Measurements from ENCODE around the gene METTL17. TPM values are rescaled to one million over a fixed set of nuclear protein-coding genes. Genes with fewer than 3 reads are reported as not detected.
A peak's percentile ranks its signal among the peaks of the same experiment; 100 is the strongest.
"Not testable (repeated sequence)": the region's sequence is repeated elsewhere in the genome, so short reads cannot be mapped to it uniquely, and the experiment has no call there.

The METTL17 gene
- total RNA-seq, 3 donors from 2014 or later = 99.4 to 110 (median 105) TPM

GRCh38 chr14:20978687-20979086 lies 11.1 kb upstream of the METTL17 start:
- no peaks in the 10 kb centered on the region for H3K4me1 Mint-ChIP-seq (ENCODE audit: low read depth)
- H3K36me3 Mint-ChIP-seq (ENCODE audit: insufficient read depth) = no peaks in the 10 kb centered on the region
- peaks cover 11% of the 10 kb centered on the region for H3K27me3 Mint-ChIP-seq (ENCODE audit: low read depth)
- no peaks in the 10 kb centered on the region for H3K9me3 Mint-ChIP-seq
- no peak overlapping the region for H3K4me3 Mint-ChIP-seq
- ATAC-seq (no peak), DNase-seq (no peak)

DNA sequence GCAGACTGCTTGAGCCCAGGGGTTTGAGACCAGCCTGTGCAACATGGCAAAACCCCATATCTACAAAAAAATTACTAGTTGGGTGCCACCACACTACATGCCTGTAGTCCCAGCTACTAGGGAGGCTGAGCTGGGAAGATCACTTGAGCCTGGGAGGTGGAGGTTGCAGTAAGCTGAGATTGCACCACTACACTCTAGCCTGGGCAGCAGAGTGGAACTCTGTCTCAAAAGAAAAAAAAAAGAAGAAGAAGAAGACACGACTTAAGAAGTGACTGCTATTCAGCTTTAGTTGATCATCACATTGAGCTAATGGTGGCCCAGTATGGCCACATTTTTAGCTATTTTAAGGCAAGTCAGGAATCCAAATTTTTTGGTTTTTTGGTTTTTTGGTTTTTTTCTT lies 8.9 kb upstream of the METTL17 start:
- H3K4me3 Mint-ChIP-seq = no peak overlapping the region
- no peaks in the 10 kb centered on the region for H3K9me3 Mint-ChIP-seq
- H3K4me1 Mint-ChIP-seq (ENCODE audit: low read depth) = no peaks in the 10 kb centered on the region
- peaks cover 17% of the 10 kb centered on the region for H3K27me3 Mint-ChIP-seq (ENCODE audit: low read depth)
- ATAC-seq = no peak
- H3K36me3 Mint-ChIP-seq (ENCODE audit: insufficient read depth) = no peaks in the 10 kb centered on the region
- no peak for DNase-seq

- H3K27me3 Mint-ChIP-seq (ENCODE audit: low read depth) = peaks cover 17% of the 10 kb centered on the region
- no peak for ATAC-seq
These were observed 7.0 kb upstream of the METTL17 start for GRCh38 chr14:20982646-20983369.

GRCh38 chr14:20985650-20986049 lies 4.1 kb upstream of the METTL17 start:
- peaks cover 11% of the 10 kb centered on the region for H3K27me3 Mint-ChIP-seq (ENCODE audit: low read depth)
- ATAC-seq; DNase-seq; H3K9me3 Mint-ChIP-seq; H3K4me3 Mint-ChIP-seq; H3K4me1 Mint-ChIP-seq (ENCODE audit: low read depth); H3K36me3 Mint-ChIP-seq (ENCODE audit: insufficient read depth): not testable (repeated sequence)

More at GRCh38 chr14:20982646-20983369, 7.0 kb upstream of the METTL17 start:
- DNase-seq = no peak
- H3K9me3 Mint-ChIP-seq = no peaks in the 10 kb centered on the region
- H3K4me1 Mint-ChIP-seq (ENCODE audit: low read depth) = no peaks in the 10 kb centered on the region
- no peak overlapping the region for H3K4me3 Mint-ChIP-seq
- H3K36me3 Mint-ChIP-seq (ENCODE audit: insufficient read depth) = no peaks in the 10 kb centered on the region

GRCh38 chr14:20986811-20987210 lies 3.0 kb upstream of the METTL17 start:
- Mint-ChIP-seq H3K9me3 (no peaks in the 10 kb centered on the region), H3K4me1 (ENCODE audit: low read depth) (peaks cover 17% of the 10 kb centered on the region), H3K4me3 (no peak overlapping the region), H3K36me3 (ENCODE audit: insufficient read depth) (peaks cover 2% of the 10 kb centered on the region), H3K27me3 (ENCODE audit: low read depth) (peaks cover 11% of the 10 kb centered on the region)
- no peak for DNase-seq
- no peak for ATAC-seq

- no peak for ATAC-seq
- DNase-seq = no peak
- Mint-ChIP-seq H3K4me3 (peak overlapping the region; percentile 64), H3K4me1 (ENCODE audit: low read depth) (peaks cover 21% of the 10 kb centered on the region), H3K9me3 (no peaks in the 10 kb centered on the region), H3K36me3 (ENCODE audit: insufficient read depth) (peaks cover 17% of the 10 kb centered on the region), H3K27me3 (ENCODE audit: low read depth) (peaks cover 6% of the 10 kb centered on the region)
These were observed 886 bp upstream of the METTL17 start for GRCh38 chr14:20988717-20989470.

DNA sequence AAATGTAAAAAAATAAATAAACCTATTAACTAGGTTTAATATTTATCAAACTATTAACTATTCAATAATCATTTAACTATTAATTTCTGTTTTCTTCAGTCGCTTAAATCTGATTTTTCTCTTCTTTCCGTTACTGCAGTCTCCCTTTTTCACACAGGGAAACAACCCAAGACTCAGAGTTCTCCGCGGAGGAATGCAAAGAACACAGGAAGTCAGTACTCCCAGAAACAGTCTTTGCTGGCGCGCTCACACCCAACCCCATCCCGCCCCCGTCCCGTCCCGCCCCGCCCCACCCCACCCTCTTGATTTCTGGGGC lies 351 bp upstream of the METTL17 start:
- no peaks in the 10 kb centered on the region for H3K9me3 Mint-ChIP-seq
- ATAC-seq (no peak), DNase-seq (no peak)
- H3K36me3 Mint-ChIP-seq (ENCODE audit: insufficient read depth) = peaks cover 20% of the 10 kb centered on the region
- H3K27me3 Mint-ChIP-seq (ENCODE audit: low read depth) = peaks cover 2% of the 10 kb centered on the region
- peaks cover 21% of the 10 kb centered on the region for H3K4me1 Mint-ChIP-seq (ENCODE audit: low read depth)
- peak overlapping the region; percentile 96 for H3K4me3 Mint-ChIP-seq

GRCh38 chr14:20996521-20996920 lies 6.7 kb downstream of the METTL17 start:
- Mint-ChIP-seq H3K27me3 (ENCODE audit: low read depth) (no peaks in the 10 kb centered on the region), H3K9me3 (no peaks in the 10 kb centered on the region), H3K4me1 (ENCODE audit: low read depth) (peaks cover 19% of the 10 kb centered on the region), H3K4me3 (no peak overlapping the region), H3K36me3 (ENCODE audit: insufficient read depth) (peaks cover 40% of the 10 kb centered on the region)
- DNase-seq (no peak), ATAC-seq (no peak)

- Mint-ChIP-seq H3K27me3 (ENCODE audit: low read depth) (no peaks in the 10 kb centered on the region), H3K4me1 (ENCODE audit: low read depth) (peaks cover 13% of the 10 kb centered on the region), H3K9me3 (no peaks in the 10 kb centered on the region), H3K36me3 (ENCODE audit: insufficient read depth) (peaks cover 36% of the 10 kb centered on the region), H3K4me3 (no peak overlapping the region)
- no peak for ATAC-seq
- no peak for DNase-seq
These were observed 7.3 kb downstream of the METTL17 start for GRCh38 chr14:20997115-20997514.

DNA sequence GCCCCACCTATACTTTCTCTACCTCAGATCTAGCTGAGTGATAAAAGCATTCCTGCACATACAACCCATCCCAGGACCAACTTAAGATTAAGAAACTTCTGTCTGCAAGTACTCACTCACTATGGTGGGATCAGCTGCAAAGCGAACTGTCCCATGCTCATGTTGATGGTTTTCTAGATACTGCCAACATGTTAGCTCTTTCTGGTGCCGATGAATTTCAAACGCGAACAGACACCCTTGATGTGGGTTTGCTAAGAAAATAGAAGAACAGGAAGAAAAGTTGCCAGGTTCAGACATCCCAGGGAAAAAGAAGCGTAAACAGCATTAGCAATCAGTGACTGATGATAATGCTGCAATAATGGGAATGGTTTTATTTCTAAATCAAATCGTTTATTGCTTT lies 7.8 kb downstream of the METTL17 start:
- ATAC-seq = no peak
- no peaks in the 10 kb centered on the region for H3K9me3 Mint-ChIP-seq
- H3K4me3 Mint-ChIP-seq = no peak overlapping the region
- no peaks in the 10 kb centered on the region for H3K27me3 Mint-ChIP-seq (ENCODE audit: low read depth)
- DNase-seq = no peak
- peaks cover 34% of the 10 kb centered on the region for H3K36me3 Mint-ChIP-seq (ENCODE audit: insufficient read depth)
- peaks cover 12% of the 10 kb centered on the region for H3K4me1 Mint-ChIP-seq (ENCODE audit: low read depth)

- H3K27me3 Mint-ChIP-seq (ENCODE audit: low read depth) = no peaks in the 10 kb centered on the region
- no peaks in the 10 kb centered on the region for H3K9me3 Mint-ChIP-seq
- no peak overlapping the region for H3K4me3 Mint-ChIP-seq
- peaks cover 29% of the 10 kb centered on the region for H3K36me3 Mint-ChIP-seq (ENCODE audit: insufficient read depth)
- DNase-seq = no peak
- no peak for ATAC-seq
- peaks cover 12% of the 10 kb centered on the region for H3K4me1 Mint-ChIP-seq (ENCODE audit: low read depth)
These were observed 8.4 kb downstream of the METTL17 start for GRCh38 chr14:20998139-20998538.

GRCh38 chr14:20998674-20999366 lies 9.0 kb downstream of the METTL17 start, which contains the start of gene SLC39A2:
Gene SLC39A2 (plus strand): TSS chr14:20999293. CDS start chr14:20999447, 154 bp downstream.
- H3K36me3 Mint-ChIP-seq (ENCODE audit: insufficient read depth) = peaks cover 26% of the 10 kb centered on the region
- no peaks in the 10 kb centered on the region for H3K27me3 Mint-ChIP-seq (ENCODE audit: low read depth)
- H3K4me1 Mint-ChIP-seq (ENCODE audit: low read depth) = peaks cover 12% of the 10 kb centered on the region

DNA sequence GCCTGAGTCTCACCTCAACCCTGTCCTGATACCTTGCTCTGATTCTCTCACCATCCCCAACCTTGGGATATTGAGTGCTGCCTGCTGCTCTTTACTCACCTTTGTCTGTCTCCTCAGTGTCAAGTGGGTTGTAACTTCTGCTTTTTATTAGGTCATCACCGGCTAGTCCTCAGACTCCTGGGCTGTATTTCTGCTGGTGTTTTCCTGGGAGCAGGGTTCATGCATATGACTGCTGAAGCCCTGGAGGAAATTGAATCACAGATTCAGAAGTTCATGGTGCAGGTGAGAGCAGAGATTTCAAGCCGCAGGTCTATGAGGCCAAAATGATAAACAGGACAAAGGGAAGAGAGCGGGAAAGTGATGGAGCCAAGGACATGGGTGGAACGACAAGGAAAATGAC lies 9.8 kb downstream of the METTL17 start:
- Mint-ChIP-seq H3K36me3 (ENCODE audit: insufficient read depth) (peaks cover 20% of the 10 kb centered on the region), H3K4me1 (ENCODE audit: low read depth) (peaks cover 12% of the 10 kb centered on the region), H3K27me3 (ENCODE audit: low read depth) (no peaks in the 10 kb centered on the region), H3K9me3 (no peaks in the 10 kb centered on the region), H3K4me3 (no peak overlapping the region)
- no peak for DNase-seq
- no peak for ATAC-seq

More at GRCh38 chr14:20998674-20999366, 9.0 kb downstream of the METTL17 start, which contains the start of gene SLC39A2:
- no peaks in the 10 kb centered on the region for H3K9me3 Mint-ChIP-seq
- DNase-seq = no peak
- ATAC-seq = no peak
- H3K4me3 Mint-ChIP-seq = no peak within 1 kb of the TSS

DNA sequence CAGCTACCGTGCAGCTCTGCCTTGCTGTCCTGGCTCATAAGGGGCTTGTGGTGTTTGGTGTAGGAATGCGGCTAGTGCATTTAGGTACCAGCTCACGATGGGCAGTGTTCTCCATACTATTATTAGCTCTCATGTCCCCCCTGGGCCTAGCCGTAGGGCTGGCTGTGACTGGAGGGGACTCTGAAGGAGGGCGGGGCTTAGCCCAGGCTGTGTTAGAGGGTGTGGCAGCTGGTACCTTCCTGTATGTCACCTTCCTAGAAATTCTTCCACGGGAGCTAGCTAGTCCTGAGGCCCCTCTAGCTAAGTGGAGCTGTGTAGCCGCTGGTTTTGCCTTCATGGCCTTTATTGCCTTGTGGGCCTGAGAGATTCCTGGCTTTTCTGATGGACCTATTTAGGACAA lies 11.4 kb downstream of the METTL17 start:
- Mint-ChIP-seq H3K4me1 (ENCODE audit: low read depth) (peaks cover 10% of the 10 kb centered on the region), H3K27me3 (ENCODE audit: low read depth) (no peaks in the 10 kb centered on the region), H3K36me3 (ENCODE audit: insufficient read depth) (peaks cover 7% of the 10 kb centered on the region), H3K9me3 (no peaks in the 10 kb centered on the region), H3K4me3 (no peak overlapping the region)
- ATAC-seq (no peak), DNase-seq (no peak)

Measured in activated T-cell treated with anti-CD3 and anti-CD28 coated beads, Interleukin-2, amount 50 U/mL, for 4 hours (primary cell).